ENCODE measurements around the gene CAMK2N2. TPM values are rescaled to one million over a fixed set of nuclear protein-coding genes. Genes with fewer than 3 reads are reported as not detected.

Gene CAMK2N2
- total RNA-seq, 1 experiment from 2014 or later, result 5.7 TPM

GRCh38 chr3:184236033-184236410 lies 25.3 kb downstream of the CAMK2N2 start:
- ChIA-PET CTCF (interaction anchor here (0.9 kb wide), 1 partner anchor 14 kb away, joined by 3 read pairs; the partner anchor contains the start of gene EEF1AKMT4), POLR2A (no interaction called here)
- Histone ChIP-seq H3K4me3 (ENCODE audit: low read depth in 2 of 2, low read length in 2 of 2) (no peak overlapping the region), H3K27me3 (ENCODE audit: control insufficient read depth, insufficient read depth, low read length) (peaks cover 7% of the 10 kb centered on the region; the same call in 1 of the 2 replicates), H3K9me3 (ENCODE audit: control insufficient read depth, insufficient read depth, low read depth, low read length) (no peaks in the 10 kb centered on the region), H3K36me3 (ENCODE audit: control insufficient read depth, insufficient read depth, low read length) (no peaks in the 10 kb centered on the region), H3K4me1 (ENCODE audit: control insufficient read depth, insufficient read depth, low read length) (no peaks in the 10 kb centered on the region; the same call in 1 of the 2 replicates), H3K27ac (ENCODE audit: low read length) (no peak overlapping the region)
- no TSS peak for BruUV-seq (replicated peaks)
- intact Hi-C loops (cut with micrococcal nuclease; ENCODE audit: unreplicated experiment) (no loop called here), in situ Hi-C loops (cut with HindIII; ENCODE audit: low pct_unique_long_range_greater_than_20kb, low sequenced_read_pairs) (no loop called here)
- TF ChIP-seq POLR2AphosphoS5 (IDR thresholded peaks at IDR 0.05; ENCODE audit: low read depth, low read length), result no peak
- no peak for TF ChIP-seq REST (IDR thresholded peaks at IDR 0.05; ENCODE audit: insufficient read depth in 1 of 2, low read depth in 2 of 2, low read length in 1 of 2)
- no peak for TF ChIP-seq TCF7L2 (IDR thresholded peaks at IDR 0.05; ENCODE audit: low read depth, low read length)
- no peak for TF ChIP-seq SIN3A (IDR thresholded peaks at IDR 0.05; ENCODE audit: borderline replicate concordance, insufficient read depth, low read depth, low read length)
- TF ChIP-seq CTCF (IDR thresholded peaks at IDR 0.05), result no peak
- DNase-seq (ENCODE audit: low read depth, low spot score) (no peak), ATAC-seq (no peak)

- Histone ChIP-seq H3K4me3 (ENCODE audit: low read depth in 2 of 2, low read length in 2 of 2) (no peak overlapping the region), H3K9me3 (ENCODE audit: control insufficient read depth, insufficient read depth, low read depth, low read length) (no peaks in the 10 kb centered on the region), H3K27me3 (ENCODE audit: control insufficient read depth, insufficient read depth, low read length) (peaks cover 7% of the 10 kb centered on the region; the same call in 1 of the 2 replicates), H3K27ac (ENCODE audit: low read length) (no peak overlapping the region), H3K4me1 (ENCODE audit: control insufficient read depth, insufficient read depth, low read length) (no peaks in the 10 kb centered on the region; the same call in 1 of the 2 replicates), H3K36me3 (ENCODE audit: control insufficient read depth, insufficient read depth, low read length) (no peaks in the 10 kb centered on the region)
- DNase-seq (ENCODE audit: low read depth, low spot score), result no peak
- BruUV-seq (replicated peaks), result no TSS peak
- CTCF ChIA-PET, result no interaction called here
- intact Hi-C loops (cut with micrococcal nuclease; ENCODE audit: unreplicated experiment) (no loop called here), in situ Hi-C loops (cut with HindIII; ENCODE audit: low pct_unique_long_range_greater_than_20kb, low sequenced_read_pairs) (no loop called here)
- no peak for ATAC-seq
- no peak for TF ChIP-seq POLR2AphosphoS5 (IDR thresholded peaks at IDR 0.05; ENCODE audit: low read depth, low read length)
- no peak for TF ChIP-seq REST (IDR thresholded peaks at IDR 0.05; ENCODE audit: insufficient read depth in 1 of 2, low read depth in 2 of 2, low read length in 1 of 2)
- no peak for TF ChIP-seq CTCF (IDR thresholded peaks at IDR 0.05)
- TF ChIP-seq TCF7L2 (IDR thresholded peaks at IDR 0.05; ENCODE audit: low read depth, low read length), result no peak
- no peak for TF ChIP-seq SIN3A (IDR thresholded peaks at IDR 0.05; ENCODE audit: borderline replicate concordance, insufficient read depth, low read depth, low read length)
- POLR2A ChIA-PET, result no interaction called here
Measured at GRCh38 chr3:184235381-184236032, 25.8 kb downstream of the CAMK2N2 start.
